ENCODE measurements around the gene HELZ2. TPM values are rescaled to one million over a fixed set of nuclear protein-coding genes. Genes with fewer than 3 reads are reported as not detected.
A peak's percentile ranks its signal among the peaks of the same experiment; 100 is the strongest.

HELZ2 gene
- polyA plus RNA-seq, 3 donors: 3.0 to 15.5 (median 3.3) TPM

DNA sequence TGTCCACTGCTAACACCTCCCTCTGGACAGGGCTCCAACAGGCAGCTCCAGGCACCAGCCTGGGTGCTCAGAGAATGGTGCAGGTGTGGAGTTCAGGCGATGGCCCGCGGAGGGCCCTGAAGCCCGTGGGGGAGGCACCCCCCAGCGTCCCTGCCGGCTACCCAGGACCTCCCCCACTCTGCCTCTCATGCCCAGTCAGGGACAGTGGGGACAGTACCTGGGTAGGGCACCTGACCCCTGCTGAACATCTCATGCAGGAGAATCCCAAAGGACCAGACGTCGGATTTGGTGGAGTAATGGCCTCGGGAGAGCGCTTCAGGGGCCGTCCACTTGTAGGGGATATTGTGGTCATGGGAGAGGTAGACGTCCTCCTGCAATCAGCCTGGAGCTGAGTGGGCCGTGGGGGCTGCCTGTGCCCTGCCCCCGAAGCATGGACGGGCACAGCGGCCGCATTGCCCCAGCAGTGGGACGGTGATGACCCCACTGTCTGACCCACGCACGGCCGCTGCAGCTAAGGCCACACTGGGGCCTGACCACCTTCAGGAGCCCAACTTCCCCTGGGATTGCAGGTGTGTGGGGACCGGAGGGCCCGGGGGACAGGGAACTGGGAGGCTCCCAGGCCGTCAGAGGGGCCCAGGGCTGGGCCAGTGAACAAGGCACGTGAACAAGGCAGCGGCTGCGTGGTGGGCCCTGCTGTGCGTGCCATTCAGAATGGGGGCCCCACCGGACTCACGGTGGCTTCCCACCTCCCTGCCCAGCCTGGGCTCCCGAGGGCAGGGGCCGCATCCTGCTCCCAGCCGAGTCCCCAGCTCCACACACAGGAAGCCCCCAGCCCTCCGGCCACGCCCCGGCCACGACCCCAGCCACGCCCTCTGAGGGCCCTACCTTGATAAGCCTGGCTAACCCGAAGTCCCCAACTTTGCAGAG lies 43.9 kb downstream of the HELZ2 start:
- Mint-ChIP-seq H3K9me3 (peaks cover 0 to 3% (median 0%) of the 10 kb centered on the region in 7 donors), H3K27me3 (ENCODE audit: low read depth in 3 of 3) (peaks cover 6 to 27% (median 13%) of the 10 kb centered on the region in 3 donors)

DNA sequence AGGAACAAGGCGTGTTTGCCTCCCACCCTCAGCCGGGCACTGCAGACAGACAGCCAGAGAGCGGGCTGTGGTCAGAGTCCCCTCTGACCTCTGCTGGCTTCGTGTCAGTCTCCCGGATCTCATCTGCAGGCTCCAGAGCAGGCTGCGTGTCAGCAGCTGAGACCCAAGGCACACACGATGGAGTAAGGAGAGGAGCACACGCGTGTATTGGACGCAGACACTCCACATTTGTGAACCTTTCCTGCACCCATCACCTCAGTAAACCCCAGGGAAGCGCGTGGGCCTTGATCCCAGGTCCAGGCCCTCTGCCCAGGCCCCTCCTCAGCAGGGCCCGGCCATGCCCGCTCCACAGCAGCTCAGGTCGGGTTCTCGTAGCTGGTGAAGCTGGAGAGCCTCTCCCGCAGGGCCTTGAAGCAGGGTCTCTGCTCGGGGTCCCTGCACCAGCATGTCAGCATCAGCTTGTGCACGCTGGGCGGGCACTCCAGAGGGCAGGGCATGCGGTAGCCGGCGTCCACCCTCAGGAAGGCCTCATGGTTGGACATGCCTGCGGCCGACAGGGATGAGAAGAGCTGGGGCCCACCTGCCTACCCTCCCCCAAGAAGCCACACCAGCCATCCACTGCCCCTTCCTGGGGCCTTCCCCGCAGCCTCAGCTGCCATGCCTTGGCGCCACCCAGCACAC lies 44.7 kb downstream of the HELZ2 start:
- Histone ChIP-seq H3K4me2 (replicated peaks; ENCODE audit: extremely low read depth, low read length, poor library complexity, severe bottlenecking) (no peak overlapping the region), H3K9me3 (replicated peaks in 1 of 2; ENCODE audit: control insufficient read depth in 1 of 2, insufficient read depth in 1 of 2, low read length in 2 of 2) (no peaks in the 10 kb centered on the region), H3K79me2 (ENCODE audit: insufficient read depth, low read length) (no peaks in the 10 kb centered on the region), H3K4me1 (ENCODE audit: control insufficient read depth in 1 of 2, insufficient read depth in 2 of 2, low read length in 2 of 2) (peaks cover 6 to 11% of the 10 kb centered on the region in 2 donors), H3K27me3 (ENCODE audit: control insufficient read depth in 2 of 2, insufficient read depth in 2 of 2, low read length in 2 of 2) (no peaks in the 10 kb centered on the region), H3K36me3 (replicated peaks in 1 of 2; ENCODE audit: control insufficient read depth in 1 of 2, insufficient read depth in 2 of 2, low read length in 2 of 2) (no peaks in the 10 kb centered on the region), H3K4me3 (replicated peaks in 1 of 3; ENCODE audit: low read depth in 2 of 3, low read length in 3 of 3) (no peak overlapping the region), H2AFZ (ENCODE audit: insufficient read depth, low read depth, low read length, poor library complexity, severe bottlenecking) (no peak overlapping the region), H3K9ac (ENCODE audit: insufficient read depth, low read length, poor library complexity, severe bottlenecking) (no peak overlapping the region), H3K27ac (ENCODE audit: low read depth in 1 of 2, low read length in 2 of 2) (no peak overlapping the region), H4K20me1 (ENCODE audit: insufficient read depth, low read length) (no peaks in the 10 kb centered on the region)
- H3K27me3 Mint-ChIP-seq (ENCODE audit: low read depth in 3 of 3): peaks cover 3 to 28% (median 13%) of the 10 kb centered on the region in 3 donors
- H3K4me3 Mint-ChIP-seq: peak overlapping the region in 1 of 2 donors; percentile 39
- TF ChIP-seq, protein P1, sequence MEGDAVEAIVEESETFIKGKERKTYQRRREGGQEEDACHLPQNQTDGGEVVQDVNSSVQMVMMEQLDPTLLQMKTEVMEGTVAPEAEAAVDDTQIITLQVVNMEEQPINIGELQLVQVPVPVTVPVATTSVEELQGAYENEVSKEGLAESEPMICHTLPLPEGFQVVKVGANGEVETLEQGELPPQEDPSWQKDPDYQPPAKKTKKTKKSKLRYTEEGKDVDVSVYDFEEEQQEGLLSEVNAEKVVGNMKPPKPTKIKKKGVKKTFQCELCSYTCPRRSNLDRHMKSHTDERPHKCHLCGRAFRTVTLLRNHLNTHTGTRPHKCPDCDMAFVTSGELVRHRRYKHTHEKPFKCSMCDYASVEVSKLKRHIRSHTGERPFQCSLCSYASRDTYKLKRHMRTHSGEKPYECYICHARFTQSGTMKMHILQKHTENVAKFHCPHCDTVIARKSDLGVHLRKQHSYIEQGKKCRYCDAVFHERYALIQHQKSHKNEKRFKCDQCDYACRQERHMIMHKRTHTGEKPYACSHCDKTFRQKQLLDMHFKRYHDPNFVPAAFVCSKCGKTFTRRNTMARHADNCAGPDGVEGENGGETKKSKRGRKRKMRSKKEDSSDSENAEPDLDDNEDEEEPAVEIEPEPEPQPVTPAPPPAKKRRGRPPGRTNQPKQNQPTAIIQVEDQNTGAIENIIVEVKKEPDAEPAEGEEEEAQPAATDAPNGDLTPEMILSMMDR (IDR thresholded peaks at IDR 0.05): no peak
- peaks cover 0 to 3% (median 0%) of the 10 kb centered on the region in 7 donors for H3K9me3 Mint-ChIP-seq
- no peak for DNase-seq
- intact Hi-C loops (cut with micrococcal nuclease): loop anchor here in 1 of 2 donors (10.0 kb wide), 1 partner anchor 535 kb away; the partner anchor contains the start of gene TCEA2
- no peaks in the 10 kb centered on the region for H3K36me3 Mint-ChIP-seq
- 90% methylated on average over 25 of the region's 27 CpGs for WGBS (ENCODE audit: insufficient coverage)
- no peak overlapping the region for H3K27ac Mint-ChIP-seq
- H3K4me1 Mint-ChIP-seq: peaks cover 9% of the 10 kb centered on the region

More for the DNA sequence above, 43.9 kb downstream of the HELZ2 start:
- Histone ChIP-seq H3K4me2 (replicated peaks; ENCODE audit: extremely low read depth, low read length, poor library complexity, severe bottlenecking) (no peak overlapping the region), H3K4me3 (replicated peaks in 1 of 3; ENCODE audit: low read depth in 2 of 3, low read length in 3 of 3) (no peak overlapping the region), H3K36me3 (replicated peaks in 1 of 2; ENCODE audit: control insufficient read depth in 1 of 2, insufficient read depth in 2 of 2, low read length in 2 of 2) (no peaks in the 10 kb centered on the region), H4K20me1 (ENCODE audit: insufficient read depth, low read length) (no peaks in the 10 kb centered on the region), H3K27ac (ENCODE audit: low read depth in 1 of 2, low read length in 2 of 2) (no peak overlapping the region), H3K4me1 (ENCODE audit: control insufficient read depth in 1 of 2, insufficient read depth in 2 of 2, low read length in 2 of 2) (peaks cover 6 to 11% of the 10 kb centered on the region in 2 donors), H3K9me3 (replicated peaks in 1 of 2; ENCODE audit: control insufficient read depth in 1 of 2, insufficient read depth in 1 of 2, low read length in 2 of 2) (no peaks in the 10 kb centered on the region), H2AFZ (ENCODE audit: insufficient read depth, low read depth, low read length, poor library complexity, severe bottlenecking) (no peak overlapping the region), H3K9ac (ENCODE audit: insufficient read depth, low read length, poor library complexity, severe bottlenecking) (no peak overlapping the region), H3K79me2 (ENCODE audit: insufficient read depth, low read length) (no peaks in the 10 kb centered on the region), H3K27me3 (ENCODE audit: control insufficient read depth in 2 of 2, insufficient read depth in 2 of 2, low read length in 2 of 2) (no peaks in the 10 kb centered on the region)
- intact Hi-C loops (cut with micrococcal nuclease): loop anchor here (10.0 kb wide), 2 partner anchors 335 to 535 kb away; partner anchors contain the start of genes ABHD16B (in 1 of the 2), TCEA2 (in 1 of the 2) and TPD52L2 (in 1 of the 2)
- TF ChIP-seq, protein P1 (IDR thresholded peaks at IDR 0.05): no peak
- 90% methylated on average over 37 of the region's 39 CpGs for WGBS (ENCODE audit: insufficient coverage)
- Mint-ChIP-seq H3K36me3 (no peaks in the 10 kb centered on the region), H3K27ac (no peak overlapping the region), H3K4me1 (peaks cover 9% of the 10 kb centered on the region), H3K4me3 (no peak overlapping the region)
- DNase-seq: no peak

All from CD14-positive monocyte (primary cell).